Stromal cell of bone marrow (primary cell): Measurements from ENCODE around the gene SYPL1.

Source experiments
- DNase-seq: peaks from one replicate; pipeline ENCODE4 v3.0.0-alpha.2; 2012; ENCODE audit warnings: low read depth

The SYPL1 gene

GRCh38 chr7:106121189-106121810 lies 9.2 kb upstream of the SYPL1 start:
- DNase-seq = no peak

GRCh38 chr7:106120500-106120899 lies 8.4 kb upstream of the SYPL1 start:
- DNase-seq = no peak

- DNase-seq = no peak
Measured at GRCh38 chr7:106119719-106120118, 7.6 kb upstream of the SYPL1 start.

- DNase-seq = no peak
Measured at GRCh38 chr7:106117786-106118544, 5.9 kb upstream of the SYPL1 start.

- DNase-seq = no peak
Measured at GRCh38 chr7:106116161-106116704, 4.1 kb upstream of the SYPL1 start.

- no peak for DNase-seq
Measured at GRCh38 chr7:106114716-106115383, 2.7 kb upstream of the SYPL1 start.

- DNase-seq = no peak
Measured at GRCh38 chr7:106112972-106113421, 885 bp upstream of the SYPL1 start.

- peak; percentile 36 for DNase-seq
Measured at GRCh38 chr7:106111655-106112117, 426 bp downstream of the SYPL1 start.

GRCh38 chr7:106110885-106111654 lies 1.0 kb downstream of the SYPL1 start:
- peak; percentile 6 for DNase-seq

GRCh38 chr7:106110238-106110560 lies 1.9 kb downstream of the SYPL1 start:
- no peak for DNase-seq

GRCh38 chr7:106109521-106110237 lies 2.4 kb downstream of the SYPL1 start:
- no peak for DNase-seq

GRCh38 chr7:106108991-106109390 lies 3.1 kb downstream of the SYPL1 start:
- no peak for DNase-seq

- DNase-seq = no peak
Measured at GRCh38 chr7:106104721-106105260, 7.3 kb downstream of the SYPL1 start.

GRCh38 chr7:106102387-106102966 lies 9.6 kb downstream of the SYPL1 start:
- DNase-seq = no peak

GRCh38 chr7:106101726-106102125 lies 10.4 kb downstream of the SYPL1 start:
- no peak for DNase-seq

GRCh38 chr7:106100863-106101629 lies 11.1 kb downstream of the SYPL1 start:
- DNase-seq = no peak

GRCh38 chr7:106099539-106099938 lies 12.6 kb downstream of the SYPL1 start:
- DNase-seq = no peak

GRCh38 chr7:106098889-106099288 lies 13.2 kb downstream of the SYPL1 start:
- DNase-seq = no peak

GRCh38 chr7:106095634-106096033 lies 16.5 kb downstream of the SYPL1 start:
- no peak for DNase-seq

- DNase-seq = no peak
Measured at GRCh38 chr7:106094780-106095179, 17.3 kb downstream of the SYPL1 start.
